GM20431 (cell line): ENCODE data around the gene FBXW8.

Experiments used
- in situ Hi-C: fragments of 300-500 bp; cut with MseI, MboI; formaldehyde crosslinking; loops from one replicate; pipeline ENCODE4 v1.15.0; 2020; ENCODE audit warnings: low sequenced_read_pairs; ENCODE audit not compliant: unreplicated experiment

The FBXW8 gene

DNA sequence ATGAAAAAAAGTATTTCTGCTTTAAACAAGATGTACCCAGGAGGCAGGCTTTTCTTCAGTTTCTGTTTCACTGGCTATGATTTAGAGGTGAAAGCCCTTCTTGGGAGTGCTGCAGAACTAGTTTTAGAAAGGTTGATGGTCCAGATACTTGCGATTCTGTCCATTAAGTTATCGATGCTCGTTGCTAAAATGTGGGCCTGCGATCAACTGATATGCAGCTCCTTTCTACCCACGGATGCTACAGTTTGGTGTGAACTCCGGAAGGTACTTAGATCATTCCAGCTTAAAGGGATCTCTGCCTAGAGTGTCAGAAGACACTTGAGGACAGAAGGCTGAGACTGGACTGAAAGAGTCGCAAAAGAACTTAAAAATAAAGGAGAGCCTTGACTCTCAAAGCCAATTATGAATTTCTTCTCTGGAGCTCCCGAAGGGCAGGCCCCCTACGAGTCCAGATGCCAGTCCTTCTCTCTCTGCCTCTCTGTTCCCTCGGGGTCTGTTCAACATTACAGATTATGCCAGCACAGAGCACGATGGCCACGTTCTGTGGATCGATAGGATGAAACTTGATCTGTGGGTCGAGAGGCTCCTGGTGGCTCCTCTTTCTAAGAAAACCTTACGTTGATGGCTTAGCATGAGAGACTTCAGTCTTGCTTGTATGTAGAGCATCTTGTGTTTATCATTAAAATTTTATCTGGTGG, 40.0 kb downstream of the FBXW8 start:
- in situ Hi-C loops, result no loop called here

DNA sequence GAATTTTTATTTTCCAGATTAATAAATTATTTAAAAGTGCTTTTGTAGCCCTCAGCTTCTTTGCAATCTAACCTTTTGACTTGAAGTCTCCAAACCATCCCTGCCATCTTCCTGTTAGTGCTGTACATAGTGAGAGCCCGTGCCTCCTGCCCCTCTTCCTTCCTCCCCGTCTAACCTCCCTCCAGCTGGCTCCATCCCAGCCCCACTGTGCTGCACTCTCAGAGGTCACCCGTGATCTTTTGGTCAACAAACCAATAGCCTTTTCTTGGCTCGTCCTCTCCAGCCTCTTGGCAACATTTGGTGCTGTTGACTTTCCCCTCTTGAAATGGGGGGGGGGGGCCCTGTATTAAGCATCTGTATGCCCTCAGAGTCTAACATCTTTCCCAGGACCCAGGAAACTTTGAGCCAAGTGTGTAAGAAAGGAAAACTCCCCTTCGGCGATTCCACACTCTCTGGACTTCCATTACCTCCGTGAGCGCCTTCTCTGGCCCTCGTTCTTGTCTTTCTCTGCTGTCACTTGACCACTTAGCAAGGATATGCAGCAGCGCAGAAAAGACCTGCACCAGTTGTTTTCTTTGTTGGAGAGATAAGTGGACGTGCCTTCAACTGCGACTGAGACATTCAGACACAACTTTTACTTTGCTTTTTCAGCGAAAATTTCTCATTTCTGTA, 44.1 kb downstream of the FBXW8 start:
- in situ Hi-C loops, result no loop called here

GRCh38 chr12:116955382-116956021, 44.8 kb downstream of the FBXW8 start:
- in situ Hi-C loops, result no loop called here

DNA sequence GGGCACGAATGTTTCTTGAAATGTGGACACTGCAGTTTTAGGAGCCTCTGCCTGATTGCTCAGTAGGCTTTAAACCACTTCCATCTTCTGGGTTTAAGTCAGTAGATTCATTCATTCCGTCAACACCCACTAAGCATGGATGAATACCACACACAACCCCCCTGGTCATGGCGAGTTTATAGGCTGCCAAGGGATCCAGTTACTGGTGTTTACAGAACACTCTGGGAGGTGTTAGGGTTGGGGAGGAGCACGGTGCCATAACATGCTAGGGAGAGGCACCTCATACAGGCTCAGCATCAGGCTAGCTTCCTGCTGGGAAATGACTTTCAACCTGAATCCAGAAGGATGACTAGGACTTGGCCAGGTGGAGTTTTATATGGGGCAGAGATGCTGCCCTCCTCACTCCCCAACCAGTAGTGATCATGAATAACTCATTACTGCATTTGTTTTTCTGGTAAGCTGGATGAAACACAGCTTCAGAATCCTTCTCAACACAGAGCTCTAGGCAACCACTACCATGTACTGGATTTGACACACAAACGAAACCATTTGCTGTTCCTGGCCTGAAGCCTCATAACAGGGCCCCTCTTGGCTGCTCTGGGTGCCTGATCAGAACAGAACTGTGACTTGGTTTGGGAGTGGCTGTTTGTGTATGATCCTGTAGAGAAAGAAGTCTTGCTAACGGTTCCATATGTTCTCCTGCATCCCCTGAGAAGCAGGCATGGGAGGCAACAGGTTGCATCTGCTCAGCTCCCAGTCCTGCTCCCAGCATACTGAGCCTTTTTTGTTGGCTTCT, 47.9 kb downstream of the FBXW8 start:
- in situ Hi-C loops, result no loop called here

GRCh38 chr12:116959198-116959460, 48.4 kb downstream of the FBXW8 start:
- in situ Hi-C loops, result no loop called here

- in situ Hi-C loops, result no loop called here
Observed at GRCh38 chr12:116959845-116960514, 49.2 kb downstream of the FBXW8 start.

GRCh38 chr12:116962197-116962596, 51.4 kb downstream of the FBXW8 start:
- in situ Hi-C loops, result no loop called here

GRCh38 chr12:116962783-116963356, 52.1 kb downstream of the FBXW8 start:
- in situ Hi-C loops, result no loop called here

GRCh38 chr12:116964054-116965050, 53.6 kb downstream of the FBXW8 start:
- in situ Hi-C loops, result no loop called here

GRCh38 chr12:116968986-116969385, 58.2 kb downstream of the FBXW8 start:
- in situ Hi-C loops, result no loop called here

DNA sequence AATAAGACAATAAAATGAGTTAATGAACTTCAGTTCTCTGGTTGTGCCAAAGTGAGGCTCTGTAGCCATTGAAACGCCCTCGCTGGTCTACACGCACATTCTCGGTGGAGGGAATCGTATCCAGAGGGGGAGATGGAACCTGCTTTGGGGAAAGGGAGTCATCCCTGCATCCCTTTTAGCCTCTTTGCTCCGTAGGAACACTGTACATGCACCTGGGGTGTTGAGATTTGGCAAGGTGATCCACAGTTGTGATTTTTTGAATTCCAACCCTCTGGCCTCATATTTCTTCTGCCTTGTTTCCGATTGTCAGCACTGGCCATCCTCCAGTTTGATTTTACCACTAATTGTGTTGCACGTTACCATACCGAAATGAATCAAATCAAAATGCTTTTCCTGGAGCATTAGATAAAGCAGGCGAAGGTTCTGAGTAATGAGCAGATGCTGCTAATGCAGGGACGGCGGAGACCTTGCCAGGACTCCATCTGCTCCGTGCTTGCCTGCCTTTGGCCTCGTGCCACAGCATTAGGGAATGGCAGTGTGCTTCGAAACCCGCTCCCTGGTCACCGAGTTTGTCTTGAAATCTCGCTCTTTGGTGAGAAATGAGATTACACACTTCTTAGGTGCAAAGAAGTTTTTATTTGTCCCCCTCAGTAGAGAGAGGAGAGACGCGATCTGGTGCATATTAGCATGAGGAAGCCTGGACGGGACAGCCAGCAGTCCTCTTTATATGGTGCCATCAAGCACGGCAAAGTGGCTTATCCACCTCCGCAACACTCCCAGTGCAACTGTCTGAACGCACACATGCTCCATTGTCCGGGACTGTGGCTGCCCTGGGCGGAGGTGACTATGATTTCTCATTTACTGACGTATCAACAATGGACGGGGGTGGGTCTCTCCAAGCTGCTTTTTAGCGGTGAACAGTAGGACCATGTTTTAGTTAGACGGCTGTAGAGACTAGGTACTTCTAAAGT, 59.1 kb downstream of the FBXW8 start:
- in situ Hi-C loops, result no loop called here

DNA sequence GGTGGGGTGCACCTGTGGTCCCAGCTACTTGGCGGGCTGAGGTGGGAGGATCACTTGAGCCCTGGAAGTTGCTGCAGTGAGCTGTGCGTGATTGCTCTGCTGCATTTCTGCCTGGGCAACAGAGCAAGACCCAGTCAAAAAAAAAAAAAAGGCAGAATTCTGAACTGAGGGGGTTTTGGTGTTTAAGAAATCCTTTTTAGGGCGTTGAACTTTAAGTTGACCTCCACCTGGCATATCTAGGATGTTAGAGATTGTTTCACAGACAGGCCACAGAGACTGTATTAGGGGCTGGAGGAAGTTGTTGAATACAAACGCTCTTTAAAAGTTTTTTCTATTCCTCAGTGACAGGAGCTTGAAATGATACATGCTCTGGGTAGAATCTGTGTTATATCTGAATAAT, 60.5 kb downstream of the FBXW8 start:
- in situ Hi-C loops, result no loop called here

- in situ Hi-C loops, result no loop called here
Observed at GRCh38 chr12:116975779-116976393, 65.1 kb downstream of the FBXW8 start.

DNA sequence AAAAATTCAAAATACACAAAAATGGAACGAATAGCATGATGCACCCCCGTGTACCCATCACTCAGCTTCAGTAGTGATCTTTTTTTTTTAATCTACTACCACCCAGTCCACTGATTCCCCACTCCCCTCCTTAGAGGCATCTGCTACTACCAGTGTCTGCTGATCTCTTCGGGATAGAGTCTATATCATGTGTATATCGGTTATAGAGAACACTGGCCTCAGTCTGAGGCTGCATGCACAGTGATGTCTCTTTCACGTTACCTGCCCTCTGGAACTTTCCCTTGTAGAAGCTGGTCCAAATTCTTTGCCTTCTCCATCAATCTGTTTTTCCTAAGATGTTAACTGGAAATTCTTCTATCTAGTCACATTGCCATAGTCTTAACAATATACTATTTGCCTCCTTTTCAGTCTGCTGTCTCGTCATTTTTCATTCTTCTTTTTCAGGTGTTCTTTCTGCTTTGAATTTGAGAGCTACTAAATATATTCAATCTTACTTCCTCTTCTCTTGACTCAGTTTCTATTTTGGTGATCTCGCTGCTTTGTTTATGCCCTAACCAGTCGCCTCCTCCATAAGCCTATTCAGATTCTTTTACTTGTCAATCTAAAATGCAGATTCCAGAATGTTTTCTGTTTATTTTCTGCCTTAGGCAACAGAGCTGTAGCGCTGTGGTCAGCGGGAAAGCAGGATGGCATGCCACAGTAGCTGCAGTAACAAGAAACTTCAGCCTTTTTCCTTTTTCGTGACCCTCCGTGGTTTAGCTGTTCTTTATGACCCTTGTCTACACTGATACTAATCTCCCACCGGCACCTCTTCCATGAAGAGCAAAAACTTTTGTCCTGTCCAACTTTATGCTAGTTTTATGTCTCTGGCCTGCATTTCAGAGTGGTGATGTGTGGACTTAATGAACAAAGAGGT, 67.0 kb downstream of the FBXW8 start:
- in situ Hi-C loops, result no loop called here

GRCh38 chr12:116978791-116979508, 68.2 kb downstream of the FBXW8 start:
- in situ Hi-C loops, result no loop called here

- in situ Hi-C loops, result no loop called here
Observed at GRCh38 chr12:116980083-116980482, 69.3 kb downstream of the FBXW8 start.
